ENCODE results near the gene EXOC3L4.
A peak's percentile ranks its signal among the peaks of the same experiment; 100 is the strongest.

Gene EXOC3L4

DNA sequence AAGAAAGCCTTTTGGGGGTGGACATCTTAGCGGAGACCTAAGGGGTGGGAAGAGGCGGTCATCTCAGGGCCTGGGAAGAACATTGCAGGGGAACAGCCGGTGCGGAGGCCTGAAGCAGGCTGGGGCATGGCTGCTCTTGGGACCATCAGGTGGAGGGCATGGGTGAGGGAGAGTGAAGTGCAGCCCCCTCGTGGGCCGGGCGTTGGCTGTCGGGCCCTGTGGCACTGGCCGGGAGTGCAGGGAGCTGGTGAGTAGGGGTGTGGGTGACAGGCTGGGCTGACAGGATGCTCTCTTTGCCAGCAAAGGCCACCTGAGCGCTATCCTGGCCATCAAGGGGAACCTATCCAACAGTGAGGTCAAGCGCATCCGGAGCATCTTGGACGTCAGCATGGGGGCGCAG, 40.4 kb downstream of the EXOC3L4 start:
- no peak overlapping the region for H3K4me3 ChIP-seq (ENCODE audit: low read length)
- DNase-seq (ENCODE audit: low read depth), result no peak
- TF ChIP-seq CTCF (conservative IDR thresholded peaks at IDR 0.05; ENCODE audit: low read depth, low read length), result no peak

DNA sequence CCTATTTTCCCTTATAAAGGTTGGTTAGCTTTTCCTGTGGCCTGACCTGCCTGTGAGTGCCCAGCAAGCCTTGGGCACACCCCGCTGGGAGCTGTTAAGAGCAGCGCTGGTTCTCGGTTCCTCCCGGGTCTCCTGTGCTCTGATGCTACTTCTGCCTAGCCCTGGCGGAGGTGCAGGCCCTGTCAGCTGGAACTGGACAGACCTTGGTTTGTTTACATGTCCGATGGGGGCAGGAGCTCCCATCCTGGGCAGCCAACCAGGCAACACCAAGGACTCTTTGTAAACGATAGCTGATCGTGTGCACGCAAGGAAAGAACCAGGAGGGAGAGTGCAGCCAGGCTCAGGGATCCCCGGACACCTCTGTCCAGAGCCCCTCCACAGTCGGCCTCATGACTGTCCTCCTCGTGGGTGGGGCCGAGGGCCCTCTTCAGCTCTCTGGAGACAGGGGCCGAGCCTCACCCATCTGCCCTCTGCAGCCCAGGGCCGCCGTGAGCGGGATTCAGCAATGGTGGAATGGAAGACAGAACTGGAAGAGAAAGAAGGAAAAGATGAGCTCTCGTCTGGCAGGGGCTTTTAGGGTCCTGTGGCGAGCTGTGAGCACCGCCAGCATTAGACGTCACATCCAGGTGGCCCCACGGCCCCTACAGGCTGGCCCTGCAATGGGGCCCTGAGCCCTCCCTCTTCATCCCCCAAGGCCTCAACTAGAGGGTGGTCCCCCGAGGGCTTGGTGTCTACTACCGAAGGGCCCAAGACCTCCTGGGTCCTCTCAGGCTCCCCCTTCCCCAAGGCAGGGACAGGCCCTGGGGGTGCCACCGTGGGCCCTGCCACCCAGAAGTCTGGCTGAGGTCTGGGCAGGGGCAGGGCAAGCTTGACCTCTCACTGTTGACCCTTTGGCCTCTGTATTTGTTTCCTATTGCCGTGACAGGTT, 41.1 kb downstream of the EXOC3L4 start:
- no peak for DNase-seq (ENCODE audit: low read depth)
- TF ChIP-seq CTCF (conservative IDR thresholded peaks at IDR 0.05; ENCODE audit: low read depth, low read length), result no peak
- no peak overlapping the region for H3K4me3 ChIP-seq (ENCODE audit: low read length)

- peak; percentile 70 for DNase-seq (ENCODE audit: low read depth)
- TF ChIP-seq CTCF (conservative IDR thresholded peaks at IDR 0.05; ENCODE audit: low read depth, low read length), result peak; percentile 13
- H3K4me3 ChIP-seq (ENCODE audit: low read length), result no peak overlapping the region
These were observed 42.1 kb downstream of the EXOC3L4 start for GRCh38 chr14:103136388-103137271.

GRCh38 chr14:103137689-103138300, 43.3 kb downstream of the EXOC3L4 start:
- DNase-seq (ENCODE audit: low read depth), result no peak
- no peak for TF ChIP-seq CTCF (conservative IDR thresholded peaks at IDR 0.05; ENCODE audit: low read depth, low read length)
- no peak overlapping the region for H3K4me3 ChIP-seq (ENCODE audit: low read length)

- no peak for DNase-seq (ENCODE audit: low read depth)
- no peak overlapping the region for H3K4me3 ChIP-seq (ENCODE audit: low read length)
- TF ChIP-seq CTCF (conservative IDR thresholded peaks at IDR 0.05; ENCODE audit: low read depth, low read length), result no peak
These were observed 44.0 kb downstream of the EXOC3L4 start for GRCh38 chr14:103138301-103139131.
